ENCODE measurements around the gene KCNE3. TPM values are rescaled to one million over a fixed set of nuclear protein-coding genes. Genes with fewer than 3 reads are reported as not detected.

Gene KCNE3
- total RNA-seq, 1 donor from 2014 or later: not detected

DNA sequence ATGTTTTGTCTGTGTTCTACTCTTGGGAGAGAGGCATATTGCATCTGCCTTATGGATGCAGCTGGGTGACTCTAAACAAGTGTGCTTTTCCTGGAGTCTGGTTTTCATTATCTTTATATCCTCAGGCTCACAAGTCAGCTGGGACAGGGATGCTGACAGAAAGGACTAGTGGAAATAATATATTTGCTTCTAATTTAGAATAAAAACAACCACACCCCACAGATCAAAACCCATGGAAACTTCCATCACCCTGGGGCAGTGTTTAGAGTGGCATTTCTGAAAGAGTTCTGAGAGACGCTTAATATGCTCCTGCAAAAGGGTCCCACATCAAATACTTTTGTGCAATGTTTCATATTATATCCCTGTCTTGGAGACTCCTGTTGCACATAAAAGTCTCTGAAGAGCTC, 20.8 kb downstream of the KCNE3 start:
- H3K4me1 Mint-ChIP-seq: peaks cover 9% of the 10 kb centered on the region
- POLR2A ChIA-PET: no interaction called here
- no peaks in the 10 kb centered on the region for H3K36me3 Mint-ChIP-seq (ENCODE audit: low read depth)
- ATAC-seq (ENCODE audit: low read depth) (no peak), DNase-seq (no peak)
- TF ChIP-seq, protein P1, sequence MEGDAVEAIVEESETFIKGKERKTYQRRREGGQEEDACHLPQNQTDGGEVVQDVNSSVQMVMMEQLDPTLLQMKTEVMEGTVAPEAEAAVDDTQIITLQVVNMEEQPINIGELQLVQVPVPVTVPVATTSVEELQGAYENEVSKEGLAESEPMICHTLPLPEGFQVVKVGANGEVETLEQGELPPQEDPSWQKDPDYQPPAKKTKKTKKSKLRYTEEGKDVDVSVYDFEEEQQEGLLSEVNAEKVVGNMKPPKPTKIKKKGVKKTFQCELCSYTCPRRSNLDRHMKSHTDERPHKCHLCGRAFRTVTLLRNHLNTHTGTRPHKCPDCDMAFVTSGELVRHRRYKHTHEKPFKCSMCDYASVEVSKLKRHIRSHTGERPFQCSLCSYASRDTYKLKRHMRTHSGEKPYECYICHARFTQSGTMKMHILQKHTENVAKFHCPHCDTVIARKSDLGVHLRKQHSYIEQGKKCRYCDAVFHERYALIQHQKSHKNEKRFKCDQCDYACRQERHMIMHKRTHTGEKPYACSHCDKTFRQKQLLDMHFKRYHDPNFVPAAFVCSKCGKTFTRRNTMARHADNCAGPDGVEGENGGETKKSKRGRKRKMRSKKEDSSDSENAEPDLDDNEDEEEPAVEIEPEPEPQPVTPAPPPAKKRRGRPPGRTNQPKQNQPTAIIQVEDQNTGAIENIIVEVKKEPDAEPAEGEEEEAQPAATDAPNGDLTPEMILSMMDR (IDR thresholded peaks at IDR 0.05): no peak
- H3K9me3 Mint-ChIP-seq: no peaks in the 10 kb centered on the region
- H3K4me3 Mint-ChIP-seq: no peak overlapping the region
- intact Hi-C loops (cut with micrococcal nuclease): no loop called here
- H3K27me3 Mint-ChIP-seq: peaks cover 15% of the 10 kb centered on the region
- H3K27ac Mint-ChIP-seq: no peak overlapping the region
- CTCF ChIA-PET: interaction anchor here (1.3 to 9.6 kb wide), 2 partner anchors 56 to 123 kb away, joined by 5 to 181 read pairs; no protein-coding TSS in a partner anchor

DNA sequence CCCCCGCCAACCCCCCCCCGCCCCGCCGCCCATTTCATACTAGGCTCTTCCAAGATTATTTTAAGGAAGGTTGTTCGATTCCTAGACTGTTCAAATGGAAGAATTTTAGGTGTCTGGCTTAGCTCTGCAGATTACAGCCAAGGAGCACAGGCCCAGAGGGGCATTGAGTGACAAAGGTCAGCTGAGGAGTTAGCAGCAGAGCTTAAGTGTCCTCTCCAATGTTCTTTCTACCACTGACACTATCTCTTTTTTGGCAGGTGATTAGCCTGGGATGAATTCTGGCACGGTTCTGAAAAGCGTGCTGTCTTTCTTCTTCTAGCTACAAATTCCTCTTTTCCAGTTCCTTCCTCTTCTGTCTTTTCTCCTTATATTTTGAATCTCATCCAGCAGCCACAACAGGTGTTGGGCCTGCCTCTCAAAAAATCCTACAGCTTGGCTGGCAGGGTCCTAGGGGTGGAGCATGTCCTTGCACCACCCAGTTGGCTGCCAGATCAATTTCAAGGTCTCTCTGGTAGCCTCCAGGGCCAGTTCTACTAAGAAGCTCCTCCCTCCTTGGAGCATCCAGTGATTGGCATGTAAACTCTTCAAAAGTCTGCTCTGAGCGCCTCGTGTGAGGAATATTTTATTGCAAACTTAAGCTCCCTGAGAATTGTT, 23.0 kb downstream of the KCNE3 start:
- no peak for ATAC-seq (ENCODE audit: low read depth)
- ChIA-PET CTCF (interaction anchor here (1.1 kb wide), 1 partner anchor 55 kb away, joined by 5 read pairs; no protein-coding TSS in a partner anchor), POLR2A (no interaction called here)
- H3K4me1 Mint-ChIP-seq: peaks cover 2% of the 10 kb centered on the region
- no peak for DNase-seq
- H3K27ac Mint-ChIP-seq: no peak overlapping the region
- intact Hi-C loops (cut with micrococcal nuclease): no loop called here
- H3K4me3 Mint-ChIP-seq: no peak overlapping the region
- H3K27me3 Mint-ChIP-seq: peaks cover 15% of the 10 kb centered on the region
- TF ChIP-seq, protein P1 (IDR thresholded peaks at IDR 0.05): no peak
- no peaks in the 10 kb centered on the region for H3K36me3 Mint-ChIP-seq (ENCODE audit: low read depth)
- no peaks in the 10 kb centered on the region for H3K9me3 Mint-ChIP-seq

DNA sequence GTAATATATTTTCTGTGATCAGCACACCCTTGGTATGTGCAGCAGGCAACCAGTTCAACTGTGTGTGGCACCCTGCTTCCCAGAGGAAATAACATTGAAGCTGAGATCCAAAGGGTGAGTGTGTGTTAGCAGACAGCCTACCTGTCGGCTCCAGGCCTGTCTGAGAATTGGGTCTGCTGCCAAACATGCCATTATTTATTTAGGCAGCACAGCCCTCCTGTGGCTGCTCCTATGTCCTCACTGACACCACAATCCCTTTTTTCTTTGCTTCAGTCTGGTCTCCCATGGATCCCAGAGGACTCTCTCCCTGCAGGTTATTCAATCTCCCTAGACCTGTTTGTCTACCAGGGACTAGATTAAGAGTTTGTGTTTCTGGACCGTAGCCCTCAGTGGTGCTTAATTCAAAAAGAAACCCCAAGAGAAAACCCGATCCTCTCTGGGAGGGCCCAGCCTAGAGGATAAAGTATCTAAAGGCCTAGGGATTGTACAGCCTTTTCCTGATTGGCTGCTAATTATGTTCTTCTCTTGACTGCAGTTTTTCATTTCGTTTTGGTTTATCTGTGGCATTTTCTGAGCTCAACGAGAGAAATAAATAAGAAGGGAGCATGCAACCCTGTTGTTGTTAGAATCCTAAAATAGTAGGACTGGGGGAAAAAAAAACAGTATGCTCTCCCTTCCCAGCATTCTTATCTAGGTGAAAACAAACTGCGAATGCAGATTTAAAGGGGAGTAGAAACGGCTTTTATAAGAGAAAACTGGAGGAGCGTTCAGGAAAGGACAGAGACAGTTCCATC, 24.1 kb downstream of the KCNE3 start:
- H3K27me3 Mint-ChIP-seq: peaks cover 15% of the 10 kb centered on the region
- DNase-seq (no peak), ATAC-seq (ENCODE audit: low read depth) (no peak)
- H3K9me3 Mint-ChIP-seq: no peaks in the 10 kb centered on the region
- H3K4me1 Mint-ChIP-seq: no peaks in the 10 kb centered on the region
- ChIA-PET POLR2A (interaction anchor here (0.5 kb wide), 1 partner anchor 47 kb away, joined by 3 read pairs; no protein-coding TSS in a partner anchor), CTCF (no interaction called here)
- no peaks in the 10 kb centered on the region for H3K36me3 Mint-ChIP-seq (ENCODE audit: low read depth)
- intact Hi-C loops (cut with micrococcal nuclease): no loop called here
- no peak overlapping the region for H3K4me3 Mint-ChIP-seq
- TF ChIP-seq, protein P1 (IDR thresholded peaks at IDR 0.05): no peak
- no peak overlapping the region for H3K27ac Mint-ChIP-seq

DNA sequence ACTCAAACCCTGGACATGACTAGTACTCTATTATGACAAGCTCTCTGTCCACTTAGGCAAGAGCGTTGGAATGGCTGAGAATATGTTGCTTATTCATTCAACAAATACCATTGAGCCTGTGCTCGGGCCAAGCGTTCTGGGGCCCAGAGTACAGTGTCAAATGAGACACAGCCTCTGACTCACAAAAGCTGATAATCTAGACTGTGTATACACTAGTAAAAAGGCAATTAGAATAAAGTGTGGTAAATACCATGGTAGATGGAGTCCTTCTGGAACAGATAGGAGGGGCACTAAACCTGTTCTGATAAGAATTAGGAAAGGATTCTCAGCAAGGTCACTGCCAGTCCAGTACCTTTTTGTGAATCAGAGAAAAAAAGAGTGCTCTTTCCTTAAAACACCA, 24.7 kb downstream of the KCNE3 start:
- Mint-ChIP-seq H3K27ac (no peak overlapping the region), H3K36me3 (ENCODE audit: low read depth) (no peaks in the 10 kb centered on the region), H3K27me3 (peaks cover 15% of the 10 kb centered on the region), H3K4me1 (no peaks in the 10 kb centered on the region), H3K4me3 (no peak overlapping the region), H3K9me3 (no peaks in the 10 kb centered on the region)
- ChIA-PET POLR2A (no interaction called here), CTCF (no interaction called here)
- DNase-seq (no peak), ATAC-seq (ENCODE audit: low read depth) (no peak)
- TF ChIP-seq, protein P1 (IDR thresholded peaks at IDR 0.05): no peak
- intact Hi-C loops (cut with micrococcal nuclease): no loop called here

DNA sequence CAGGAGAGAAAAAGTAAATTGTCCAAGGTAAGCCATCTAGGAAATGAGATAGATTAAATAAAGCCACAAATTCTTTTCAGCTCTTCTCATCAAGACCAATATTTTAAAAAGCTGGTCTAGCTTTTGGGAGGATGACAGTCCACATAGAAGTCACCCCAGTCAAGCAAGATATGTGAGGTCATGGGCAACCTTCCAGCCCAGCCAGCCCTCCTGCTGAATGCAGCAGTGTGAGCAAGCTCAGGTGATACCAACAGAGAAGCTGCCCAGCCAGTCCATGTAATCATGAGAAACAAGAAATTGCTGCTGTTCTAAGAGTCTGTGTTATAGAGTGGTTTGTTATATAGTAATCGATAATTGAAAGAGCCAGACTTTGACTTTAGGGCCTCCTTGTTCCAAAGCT, 28.7 kb downstream of the KCNE3 start:
- intact Hi-C loops (cut with micrococcal nuclease): no loop called here
- H3K27me3 Mint-ChIP-seq: peaks cover 12% of the 10 kb centered on the region
- no peak overlapping the region for H3K4me3 Mint-ChIP-seq
- TF ChIP-seq, protein P1 (IDR thresholded peaks at IDR 0.05): no peak
- no peak overlapping the region for H3K27ac Mint-ChIP-seq
- ATAC-seq (ENCODE audit: low read depth) (no peak), DNase-seq (no peak)
- no peaks in the 10 kb centered on the region for H3K4me1 Mint-ChIP-seq
- no peaks in the 10 kb centered on the region for H3K36me3 Mint-ChIP-seq (ENCODE audit: low read depth)
- POLR2A ChIA-PET: interaction anchor here (0.7 kb wide), 1 partner anchor 9 kb away, joined by 3 read pairs; no protein-coding TSS in a partner anchor
- H3K9me3 Mint-ChIP-seq: no peaks in the 10 kb centered on the region
- CTCF ChIA-PET: interaction anchor here (2.6 kb wide), 1 partner anchor 11 kb away, joined by 10 read pairs; no protein-coding TSS in a partner anchor
